ENCODE measurements around the gene COG5.

GRCh38 chr7:107162475-107162874 is 401.2 kb downstream of the COG5 start:
- TF ChIP-seq, protein P1, sequence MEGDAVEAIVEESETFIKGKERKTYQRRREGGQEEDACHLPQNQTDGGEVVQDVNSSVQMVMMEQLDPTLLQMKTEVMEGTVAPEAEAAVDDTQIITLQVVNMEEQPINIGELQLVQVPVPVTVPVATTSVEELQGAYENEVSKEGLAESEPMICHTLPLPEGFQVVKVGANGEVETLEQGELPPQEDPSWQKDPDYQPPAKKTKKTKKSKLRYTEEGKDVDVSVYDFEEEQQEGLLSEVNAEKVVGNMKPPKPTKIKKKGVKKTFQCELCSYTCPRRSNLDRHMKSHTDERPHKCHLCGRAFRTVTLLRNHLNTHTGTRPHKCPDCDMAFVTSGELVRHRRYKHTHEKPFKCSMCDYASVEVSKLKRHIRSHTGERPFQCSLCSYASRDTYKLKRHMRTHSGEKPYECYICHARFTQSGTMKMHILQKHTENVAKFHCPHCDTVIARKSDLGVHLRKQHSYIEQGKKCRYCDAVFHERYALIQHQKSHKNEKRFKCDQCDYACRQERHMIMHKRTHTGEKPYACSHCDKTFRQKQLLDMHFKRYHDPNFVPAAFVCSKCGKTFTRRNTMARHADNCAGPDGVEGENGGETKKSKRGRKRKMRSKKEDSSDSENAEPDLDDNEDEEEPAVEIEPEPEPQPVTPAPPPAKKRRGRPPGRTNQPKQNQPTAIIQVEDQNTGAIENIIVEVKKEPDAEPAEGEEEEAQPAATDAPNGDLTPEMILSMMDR (IDR thresholded peaks at IDR 0.05), result no peak
- no peak for TF ChIP-seq POLR2A (IDR thresholded peaks at IDR 0.05)
